H1 (cell line): ENCODE measurements around the gene UBE2L6. TPM values are rescaled to one million over a fixed set of nuclear protein-coding genes. Genes with fewer than 3 reads are reported as not detected.

Source experiments
- CHD7 ChIP-seq: fragments of 300-600 bp; sonication (generic); IDR thresholded peaks from 2 replicates; pipeline ENCODE4 v1.7.1; 2012; ENCODE audit warnings: low read length, moderate library complexity, mild to moderate bottlenecking, inconsistent platforms; ENCODE audit not compliant: insufficient replicate concordance
- CTCF ChIP-seq, 3 experiments: IDR thresholded peaks; 1 replicate in 2 of 3; 2 replicates in 1 of 3; pipeline versions ENCODE4 v1.5.1 to v1.6.1; 2011; ENCODE audit warnings: low read length in 3 of 3, mild to moderate bottlenecking in 3 of 3, inconsistent platforms in 2 of 3, low read depth in 1 of 3, moderate library complexity in 1 of 3; ENCODE audit not compliant: insufficient read depth in 1 of 3; ENCODE audit errors: control extremely low read depth in 1 of 3
- EGR1 ChIP-seq: IDR thresholded peaks from 2 replicates; pipeline ENCODE4 v1.6.1; 2011; ENCODE audit warnings: low read depth, low read length, borderline replicate concordance
- GABPA ChIP-seq: IDR thresholded peaks from 2 replicates; pipeline ENCODE4 v1.6.1; 2011; ENCODE audit warnings: mild to moderate bottlenecking, low read length, moderate library complexity, borderline replicate concordance; ENCODE audit not compliant: insufficient read depth
- PHF8 ChIP-seq: fragments of 200-600 bp; sonication (generic); conservative IDR thresholded peaks from 2 replicates; pipeline ENCODE4 v1.7.1; 2012; ENCODE audit warnings: low read depth, mild to moderate bottlenecking, inconsistent platforms, low read length, moderate library complexity
- polyA plus RNA-seq, 7 experiments: library from polyadenylated mRNA; depleted of rRNA in 3 of 7; stranded (reverse) in 5 of 7; unstranded in 2 of 7; fragments of >200 nt in 5 of 7; fragments of 200-250 nt in 2 of 7; gene quantifications; 1 replicate in 5 of 7; 2 replicates in 1 of 7; 4 replicates in 1 of 7; pipeline versions ENCODE4 v1.2.1 to v1.2.3, GENCODE V29; 2011 to 2013; ENCODE audit warnings: missing spikeins in 2 of 7, mixed read lengths in 2 of 7
- total RNA-seq: library from RNA; stranded (reverse); fragmentation: NEBNext Ultra II Directional; extraction: Animal tissue kit (Norgen Biotek cat#: 25700); gene quantifications from 2 replicates; pipeline ENCODE4 v1.2.1, GENCODE V29; 2021

The UBE2L6 gene
- total and polyA plus RNA-seq, 2 of the 8 experiments (the other 6 are each of a cell fraction or from before 2014, with no cell fraction given): 67.8 to 89.2 TPM

- TF ChIP-seq CHD7 (no peak), PHF8 (no peak), CTCF (IDR thresholded peaks at IDR 0.05; ENCODE audit: control extremely low read depth in 1 of 3, insufficient read depth in 1 of 3, low read depth in 1 of 3, low read length in 3 of 3) (no peak), EGR1 (no peak), GABPA (no peak)
- TF ChIP-seq, all 59 proteins: peak for 0
Measured at GRCh38 chr11:57506522-57506921, 61.0 kb downstream of the UBE2L6 start (continued).
